ENCODE measurements around the gene EIF5A. TPM values are rescaled to one million over a fixed set of nuclear protein-coding genes. Genes with fewer than 3 reads are reported as not detected.

EIF5A gene
- total and polyA plus RNA-seq, 8 donors, result 86.9 to 438 (median 163) TPM

- no peaks in the 10 kb centered on the region for H3K27me3 ChIP-seq
- H3K9me3 ChIP-seq, result no peaks in the 10 kb centered on the region
- H3K4me3 ChIP-seq, result no peak overlapping the region
- WGBS, 5 donors, result 61 to 66% (median 62%) methylated on average over 23 to 39 of the region's 39 CpGs
- H3K27ac ChIP-seq, result no peak overlapping the region
- peak; percentile 67 to 73 for DNase-seq
- TF ChIP-seq CTCF (IDR thresholded peaks at IDR 0.05), result peak in 5 of 7 experiments; percentile 46 to 87 (median 84)
- TF ChIP-seq EP300 (IDR thresholded peaks at IDR 0.05), result no peak
- intact Hi-C loops (cut with DNase I; ENCODE audit: low total_unique reads), result no loop called here
- H3K4me1 ChIP-seq, result peaks cover 5 to 23% (median 19%) of the 10 kb centered on the region in 4 donors
- H3K36me3 ChIP-seq, result peaks cover 46 to 83% (median 78%) of the 10 kb centered on the region in 4 donors
Measured at GRCh38 chr17:7323731-7324437, 16.5 kb downstream of the EIF5A start.

- peak in 1 of 7 experiments; percentile 3 for TF ChIP-seq CTCF (IDR thresholded peaks at IDR 0.05)
- TF ChIP-seq POLR2AphosphoS5 (IDR thresholded peaks at IDR 0.05), result no peak
Measured at GRCh38 chr17:7324438-7324779, 17.0 kb downstream of the EIF5A start.

GRCh38 chr17:7325031-7325528 lies 17.7 kb downstream of the EIF5A start:
- Histone ChIP-seq H3K27me3 (no peaks in the 10 kb centered on the region), H3K27ac (no peak overlapping the region), H3K9me3 (no peaks in the 10 kb centered on the region), H3K36me3 (peaks cover 44 to 73% (median 69%) of the 10 kb centered on the region in 4 donors), H3K4me1 (peaks cover 5 to 26% (median 22%) of the 10 kb centered on the region in 4 donors), H3K4me3 (no peak overlapping the region)
- intact Hi-C loops (cut with DNase I; ENCODE audit: low total_unique reads), result no loop called here
- no peak for TF ChIP-seq POLR2A (IDR thresholded peaks at IDR 0.05)
- no peak for TF ChIP-seq POLR2AphosphoS5 (IDR thresholded peaks at IDR 0.05)
- no peak for TF ChIP-seq CTCF (IDR thresholded peaks at IDR 0.05)
- TF ChIP-seq EP300 (IDR thresholded peaks at IDR 0.05), result no peak
- 90 to 95% (median 92%) methylated on average over 18 to 19 of the region's 19 CpGs for WGBS, 5 donors
- no peak for DNase-seq

More at GRCh38 chr17:7324438-7324779, 17.0 kb downstream of the EIF5A start:
- no peaks in the 10 kb centered on the region for H3K27me3 ChIP-seq
- no peak overlapping the region for H3K4me3 ChIP-seq
- H3K27ac ChIP-seq, result no peak overlapping the region
- WGBS, 5 donors, result 69 to 89% (median 83%) methylated on average over 3 of the region's 3 CpGs
- no peak for DNase-seq
- H3K9me3 ChIP-seq, result no peaks in the 10 kb centered on the region
- peaks cover 5 to 24% (median 19%) of the 10 kb centered on the region in 4 donors for H3K4me1 ChIP-seq
- intact Hi-C loops (cut with DNase I; ENCODE audit: low total_unique reads), result no loop called here
- H3K36me3 ChIP-seq, result peaks cover 44 to 80% (median 73%) of the 10 kb centered on the region in 4 donors

GRCh38 chr17:7326186-7326585 lies 18.8 kb downstream of the EIF5A start:
- 87 to 92% (median 91%) methylated on average over 10 to 11 of the region's 11 CpGs for WGBS, 5 donors
- Histone ChIP-seq H3K27ac (no peak overlapping the region), H3K36me3 (peaks cover 34 to 62% (median 57%) of the 10 kb centered on the region in 4 donors), H3K4me3 (no peak overlapping the region), H3K27me3 (no peaks in the 10 kb centered on the region), H3K9me3 (no peaks in the 10 kb centered on the region), H3K4me1 (peaks cover 12 to 34% (median 29%) of the 10 kb centered on the region in 4 donors)
- no peak for DNase-seq
- intact Hi-C loops (cut with DNase I; ENCODE audit: low total_unique reads), result no loop called here
- TF ChIP-seq EP300 (IDR thresholded peaks at IDR 0.05) (no peak), POLR2AphosphoS5 (IDR thresholded peaks at IDR 0.05) (no peak), CTCF (IDR thresholded peaks at IDR 0.05) (no peak), POLR2A (IDR thresholded peaks at IDR 0.05) (no peak)
